GM13977 (cell line): ENCODE measurements around the gene SIX4.
A peak's percentile ranks its signal among the peaks of the same experiment; 100 is the strongest.

ENCODE experiments used
- DNase-seq: peaks from one replicate; pipeline ENCODE4 v3.0.0; 2012; ENCODE audit warnings: low spot score
- CTCF ChIP-seq: IDR thresholded peaks from 2 replicates; pipeline ENCODE4 v1.5.1; 2012; ENCODE audit warnings: mild to moderate bottlenecking, control low read depth; ENCODE audit not compliant: insufficient read depth; ENCODE audit errors: extremely low read depth, missing control alignments
- in situ Hi-C: fragments of 300-500 bp; cut with MboI; formaldehyde crosslinking; loops from one replicate; pipeline ENCODE4 v1.12.0; 2022; ENCODE audit warnings: low sequenced_read_pairs, low pct_unique_long_range_greater_than_20kb, mixed read lengths, inconsistent platforms; ENCODE audit not compliant: unreplicated experiment

SIX4 gene

GRCh38 chr14:60758885-60759284 is 34.7 kb upstream of the SIX4 start:
- no peak for TF ChIP-seq CTCF
- no peak for DNase-seq
- in situ Hi-C loops = no loop called here

GRCh38 chr14:60757567-60758002 is 33.4 kb upstream of the SIX4 start:
- in situ Hi-C loops = no loop called here
- DNase-seq = no peak
- TF ChIP-seq CTCF = no peak

- TF ChIP-seq CTCF = no peak
- DNase-seq = no peak
- in situ Hi-C loops = no loop called here
Measured at GRCh38 chr14:60756847-60757246, 32.7 kb upstream of the SIX4 start.

- in situ Hi-C loops = no loop called here
- no peak for TF ChIP-seq CTCF
- DNase-seq = peak; percentile 81
Measured at GRCh38 chr14:60753264-60754119, 29.3 kb upstream of the SIX4 start.

- no peak for DNase-seq
- in situ Hi-C loops = no loop called here
- no peak for TF ChIP-seq CTCF
Measured at GRCh38 chr14:60744566-60744965, 20.4 kb upstream of the SIX4 start.

DNA sequence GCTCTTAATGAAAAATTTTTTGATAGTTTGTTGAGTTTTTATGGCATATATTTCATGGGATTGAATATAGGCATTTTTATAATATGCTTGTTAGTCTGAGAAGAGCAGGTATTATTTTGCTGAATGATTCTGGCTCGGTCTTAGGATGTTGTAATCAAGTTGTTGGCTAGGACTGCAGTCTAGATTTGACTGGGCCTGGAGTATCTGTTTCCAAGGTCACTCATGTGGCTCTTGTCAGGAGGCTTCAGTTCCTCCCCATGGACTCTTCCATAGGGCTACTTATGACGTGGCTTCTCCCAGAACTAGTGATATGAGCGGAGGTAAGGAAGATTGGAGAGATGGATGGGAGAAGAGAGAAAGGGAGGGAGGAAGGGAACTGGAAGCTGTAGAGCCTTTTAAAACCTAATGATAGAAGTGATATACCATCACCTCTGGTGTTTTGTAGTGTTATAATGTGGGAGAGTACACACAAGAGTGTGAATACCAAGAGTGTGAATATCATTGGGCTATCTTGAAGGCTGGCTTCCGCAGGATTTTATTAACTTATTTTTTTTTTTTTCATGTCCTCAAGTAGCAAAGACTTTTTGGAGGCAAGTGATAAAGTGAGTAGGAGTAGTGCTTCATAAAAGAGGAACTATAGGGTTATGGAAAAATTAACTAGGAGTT is 14.8 kb upstream of the SIX4 start:
- no peak for DNase-seq
- TF ChIP-seq CTCF = no peak

More for the DNA sequence above, 14.8 kb upstream of the SIX4 start:
- in situ Hi-C loops = no loop called here
